HuH-7.5 (cell line): ENCODE data around the gene LAD1.

ENCODE experiments used
- DNase-seq: peaks from one replicate; pipeline ENCODE4 v3.0.0; 2011; ENCODE audit warnings: low spot score

Gene LAD1

GRCh38 chr1:201347498-201348210 is 51.5 kb downstream of the LAD1 start:
- no peak for DNase-seq

DNA sequence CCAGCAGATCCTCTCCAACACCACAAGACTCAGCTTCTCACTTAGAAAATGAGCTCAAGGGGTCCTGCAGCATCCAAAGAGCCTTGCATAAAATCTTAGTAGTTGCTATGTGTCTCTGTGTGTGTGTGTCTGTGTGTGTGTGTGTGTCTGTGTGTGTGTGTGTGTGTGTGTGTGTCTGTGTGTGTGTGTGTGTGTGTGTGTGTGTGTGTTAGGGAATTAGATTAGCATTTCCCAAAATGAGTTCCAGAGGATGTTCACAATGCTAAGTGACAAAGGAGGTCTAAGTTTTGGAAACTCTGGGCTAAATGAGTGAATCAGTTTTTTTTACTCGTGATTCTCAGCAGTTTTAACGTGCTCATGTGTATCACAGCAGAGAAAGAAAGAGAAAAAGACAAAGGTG is 52.1 kb downstream of the LAD1 start:
- no peak for DNase-seq

DNA sequence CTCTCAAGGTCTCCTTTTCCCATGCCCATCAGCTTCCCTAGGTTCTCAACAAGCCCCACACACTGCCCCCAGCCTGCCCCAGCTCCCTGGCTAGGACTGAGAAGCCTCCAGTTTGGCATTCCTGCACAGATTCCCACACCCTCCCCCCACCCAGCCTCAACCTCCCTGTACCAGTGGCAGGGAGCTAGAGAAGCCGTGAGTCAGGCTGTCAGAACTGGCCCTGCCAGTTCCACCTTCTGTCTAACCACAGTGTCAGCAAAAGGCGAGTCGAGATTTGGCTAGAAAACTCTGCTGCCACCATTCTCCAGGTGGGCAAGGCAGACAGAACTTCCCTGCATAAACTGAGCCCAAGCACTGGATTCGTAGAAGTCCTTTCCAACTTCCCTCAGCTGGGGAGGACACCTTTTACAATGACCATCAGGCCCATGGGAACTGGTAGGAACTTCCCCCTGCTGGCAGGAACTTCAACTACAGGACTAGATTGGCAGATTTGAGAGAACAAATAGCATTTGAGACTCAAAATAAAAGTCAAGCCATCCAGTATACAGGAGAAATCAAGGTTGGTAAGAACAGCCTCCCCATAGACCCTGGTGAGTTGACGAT is 52.7 kb downstream of the LAD1 start:
- DNase-seq = peak; percentile 49

GRCh38 chr1:201345081-201345355 is 54.1 kb downstream of the LAD1 start:
- DNase-seq = no peak

DNA sequence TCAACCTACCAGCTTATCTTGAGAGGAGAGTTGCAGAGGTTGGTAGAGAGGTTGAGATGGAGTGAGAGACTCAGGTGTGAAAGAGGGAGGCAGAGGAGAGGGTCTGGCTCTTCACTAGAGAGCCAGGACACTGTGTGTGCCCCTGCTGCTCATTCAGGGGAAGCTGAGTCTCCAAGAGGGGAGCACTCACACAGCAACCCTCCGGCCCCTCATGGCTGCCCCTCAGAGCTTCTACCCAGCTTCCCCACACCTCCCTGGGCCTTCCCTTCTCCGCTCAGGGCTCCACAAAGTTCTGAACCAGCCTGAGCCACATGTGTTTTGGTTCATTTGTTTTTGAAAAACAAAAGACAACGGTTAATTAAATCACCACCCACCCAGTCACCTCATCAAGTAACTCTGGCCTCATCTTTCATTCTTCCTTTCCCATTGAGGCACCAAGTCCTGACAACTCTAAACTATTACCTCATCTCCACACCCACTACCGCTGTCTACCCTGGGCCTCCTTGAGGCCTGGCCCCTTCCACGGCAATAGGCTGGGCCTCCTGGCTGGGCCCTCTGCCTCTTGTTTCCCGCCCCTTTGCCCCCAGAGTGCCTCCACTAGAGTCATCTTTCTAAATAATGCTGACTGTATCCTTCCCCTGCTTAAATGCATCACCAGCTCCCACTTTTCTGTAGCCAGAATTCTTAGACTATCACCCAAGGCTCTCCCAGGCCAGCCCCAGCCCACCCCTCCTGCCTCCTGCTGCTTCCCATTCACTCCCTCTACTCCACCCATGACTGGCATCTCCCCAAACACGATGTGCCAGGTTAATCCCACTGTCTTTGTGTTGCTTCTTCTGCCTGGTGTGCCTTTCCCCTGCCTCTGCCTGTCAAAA is 54.7 kb downstream of the LAD1 start:
- DNase-seq = no peak

GRCh38 chr1:201341377-201341776 is 57.7 kb downstream of the LAD1 start:
- no peak for DNase-seq

DNA sequence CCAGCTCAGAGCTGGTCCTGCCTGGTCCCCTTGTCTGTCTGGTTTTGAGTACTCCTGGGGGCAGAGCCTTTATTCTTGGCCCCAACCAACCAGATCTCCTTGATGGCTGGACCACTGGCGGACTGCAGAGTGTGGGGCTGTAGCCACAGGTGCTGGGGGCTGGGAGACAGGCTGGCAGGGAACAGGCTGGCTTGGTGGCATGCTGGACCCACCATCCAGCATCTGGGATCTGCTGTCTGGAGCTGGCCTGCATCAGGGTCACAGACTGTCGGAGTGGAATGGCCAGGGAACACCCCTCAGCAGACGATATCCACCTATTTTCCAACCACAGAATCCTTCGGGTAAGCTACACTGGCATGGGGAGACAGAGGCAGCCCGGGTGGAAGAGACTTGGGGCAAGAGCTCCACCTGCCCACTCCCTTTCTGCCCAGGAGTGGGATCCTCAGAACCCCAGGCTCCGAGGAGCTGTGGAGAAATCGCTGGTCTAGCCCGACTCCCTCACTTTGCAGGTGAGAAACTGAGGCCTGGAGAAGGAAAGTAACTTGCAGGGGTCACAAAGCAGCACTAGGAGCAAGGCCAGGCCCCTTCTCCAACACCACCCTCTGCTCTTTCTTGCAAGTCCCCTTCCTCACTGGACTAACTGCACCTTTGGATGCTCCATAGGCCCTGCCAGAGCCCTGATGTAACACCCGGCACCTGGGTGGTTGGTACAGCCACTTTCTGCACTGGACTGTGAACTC is 62.2 kb downstream of the LAD1 start:
- DNase-seq = no peak

GRCh38 chr1:201335901-201336300 is 63.2 kb downstream of the LAD1 start:
- no peak for DNase-seq

DNA sequence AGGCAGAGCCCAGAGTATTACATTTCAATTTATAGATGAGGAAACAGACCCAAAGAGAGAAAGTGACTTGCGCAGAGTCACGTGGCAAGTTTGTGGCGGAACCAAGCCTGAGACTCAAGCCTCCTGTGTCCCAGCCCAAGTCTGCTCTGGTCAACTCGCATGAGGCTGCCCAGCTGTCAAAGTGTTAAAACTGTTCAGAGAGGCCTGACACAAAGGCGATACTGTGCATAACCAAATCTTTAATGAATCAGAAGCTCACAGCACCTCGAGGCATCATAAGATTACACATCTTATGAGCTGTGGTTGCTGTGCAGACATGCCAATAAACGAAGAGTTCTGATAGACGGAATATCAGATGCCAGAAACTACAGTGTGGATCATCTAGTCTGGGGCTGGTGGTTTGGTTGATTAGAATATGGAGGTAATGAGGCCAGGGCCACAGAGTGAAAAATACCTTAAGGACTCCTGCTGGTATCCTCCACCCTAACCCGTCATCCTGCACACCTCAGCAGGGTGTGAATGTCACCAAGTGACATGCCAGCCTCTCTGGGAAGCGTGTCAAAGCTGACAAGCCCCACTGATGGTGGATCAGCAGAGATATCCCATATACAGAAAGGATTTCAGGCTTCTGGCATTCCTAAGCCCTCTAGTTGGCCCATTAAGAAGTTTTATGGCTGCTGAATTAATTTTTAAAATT is 63.8 kb downstream of the LAD1 start:
- no peak for DNase-seq

DNA sequence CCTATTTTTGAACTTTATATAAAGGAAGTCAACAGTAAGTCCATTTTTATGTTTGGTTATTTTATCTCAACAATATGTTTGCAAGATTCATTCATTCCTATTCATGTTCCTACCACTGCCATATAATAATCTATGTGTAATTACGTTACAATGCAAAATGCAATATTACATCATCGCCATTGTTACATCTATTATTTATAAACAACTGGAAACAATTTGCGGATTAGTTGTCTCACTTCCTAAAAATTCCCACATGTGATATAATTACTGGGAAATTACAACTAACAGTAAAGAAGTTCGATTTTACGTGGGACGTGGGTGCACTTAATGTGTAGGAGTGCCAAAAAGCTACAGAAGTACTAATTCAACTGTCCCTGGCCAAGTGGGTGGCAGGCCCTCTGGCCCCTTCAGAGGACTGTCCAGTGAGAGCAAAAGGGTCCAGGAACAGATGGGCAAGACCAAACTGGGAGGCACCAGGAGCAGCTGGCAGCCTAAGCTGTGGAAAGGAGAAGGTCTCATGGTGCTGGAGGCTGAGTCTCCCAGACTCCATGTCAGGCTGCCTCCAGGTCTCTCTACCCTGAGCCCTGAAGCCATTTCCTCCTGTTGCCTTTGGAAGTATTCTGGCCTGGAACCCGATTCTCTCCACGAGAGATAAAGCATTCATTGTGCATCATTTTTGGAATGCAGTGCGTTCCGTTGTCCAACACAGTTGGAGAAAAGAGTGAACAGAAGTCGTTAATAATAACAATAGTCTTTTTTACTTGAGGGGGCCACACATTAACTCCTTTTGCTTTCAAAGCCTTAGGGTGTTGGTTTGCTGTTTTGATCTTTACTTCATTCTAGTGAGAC is 64.6 kb downstream of the LAD1 start:
- no peak for DNase-seq

GRCh38 chr1:201332616-201333335 is 66.3 kb downstream of the LAD1 start:
- no peak for DNase-seq

DNA sequence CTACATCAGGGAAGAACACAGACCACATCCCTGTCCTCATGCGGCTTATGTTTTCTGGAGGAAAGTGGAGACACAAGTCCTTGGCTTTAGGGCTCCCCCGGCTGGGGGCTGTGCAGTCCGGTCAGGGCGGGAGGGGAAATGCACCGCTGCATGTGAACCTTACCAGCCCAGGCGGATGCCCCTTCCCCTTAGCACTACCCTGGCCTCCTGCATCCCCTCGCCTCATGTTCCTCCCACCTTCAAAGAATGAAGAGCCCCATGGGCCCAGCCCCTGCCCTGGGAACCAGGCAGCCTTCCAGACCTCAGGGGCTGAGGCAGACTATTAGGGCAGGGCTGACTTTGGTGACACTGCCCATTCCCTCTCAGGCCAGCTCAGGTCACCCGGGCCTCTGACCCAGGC is 67.1 kb downstream of the LAD1 start:
- DNase-seq = no peak

GRCh38 chr1:201331166-201331565 is 68.0 kb downstream of the LAD1 start:
- no peak for DNase-seq
